Measurements from ENCODE around the gene TMEM217.

Gene TMEM217

GRCh38 chr6:37285861-37286311 is 27.9 kb upstream of the TMEM217 start:
- no peak for TF ChIP-seq CTCF (conservative IDR thresholded peaks at IDR 0.05)
- no peak for TF ChIP-seq ZFX (IDR thresholded peaks at IDR 0.05)
- H3K27ac ChIP-seq = no peak overlapping the region

GRCh38 chr6:37284781-37285180 is 26.8 kb upstream of the TMEM217 start:
- TF ChIP-seq ZFX (IDR thresholded peaks at IDR 0.05) = no peak
- TF ChIP-seq CTCF (conservative IDR thresholded peaks at IDR 0.05) = no peak
- no peak overlapping the region for H3K27ac ChIP-seq

- no peak overlapping the region for H3K27ac ChIP-seq
- TF ChIP-seq ZFX (IDR thresholded peaks at IDR 0.05) (no peak), CTCF (conservative IDR thresholded peaks at IDR 0.05) (no peak)
These were observed 25.8 kb upstream of the TMEM217 start for GRCh38 chr6:37283671-37284151.

GRCh38 chr6:37283268-37283667 is 25.3 kb upstream of the TMEM217 start:
- no peak for TF ChIP-seq CTCF (conservative IDR thresholded peaks at IDR 0.05)
- TF ChIP-seq ZFX (IDR thresholded peaks at IDR 0.05) = no peak
- H3K27ac ChIP-seq = no peak overlapping the region

GRCh38 chr6:37282371-37282770 is 24.4 kb upstream of the TMEM217 start:
- no peak overlapping the region for H3K27ac ChIP-seq
- TF ChIP-seq CTCF (conservative IDR thresholded peaks at IDR 0.05) (no peak), ZFX (IDR thresholded peaks at IDR 0.05) (no peak)

- TF ChIP-seq CTCF (conservative IDR thresholded peaks at IDR 0.05) (no peak), ZFX (IDR thresholded peaks at IDR 0.05) (no peak)
These were observed 22.4 kb upstream of the TMEM217 start for GRCh38 chr6:37280162-37280887.

GRCh38 chr6:37279366-37280134 is 21.6 kb upstream of the TMEM217 start:
- H3K27ac ChIP-seq = no peak overlapping the region
- no peak for TF ChIP-seq CTCF (conservative IDR thresholded peaks at IDR 0.05)
- TF ChIP-seq ZFX (IDR thresholded peaks at IDR 0.05) = no peak

More at GRCh38 chr6:37280162-37280887, 22.4 kb upstream of the TMEM217 start:
- H3K27ac ChIP-seq = no peak overlapping the region
